HepG2 (cell line): ENCODE results near the gene PIK3R4. TPM values are rescaled to one million over a fixed set of nuclear protein-coding genes. Genes with fewer than 3 reads are reported as not detected.

Source experiments
- ATAC-seq: fragments of 200-7000 bp; cut with Tn5 transposase; 3 replicates; pipeline ENCODE4 v1.9.1; 2020; ENCODE audit warnings: mild to moderate bottlenecking, moderate library complexity
- BruUV-seq: library from RNA; stranded (reverse); fragments of 400-500 nt; replicated peaks from 2 replicates; lab custom pipeline; 2021; lab: Mats Ljungman, UMichigan
- CTCF ChIA-PET: fragments of 300-600 bp; formaldehyde crosslinking; extraction: SDS; loops from one replicate; lab custom pipeline; 2021; ENCODE audit warnings: low total read pairs, inconsistent platforms, low intra/inter-chr PET ratio; lab: Yijun Ruan, JAX
- POLR2A ChIA-PET: fragments of 350-600 bp; sonication (Branson Sonifier 250); formaldehyde crosslinking; loops from one replicate; lab custom pipeline; 2020; ENCODE audit warnings: antibody characterized with exemption, inconsistent platforms; lab: Yijun Ruan, JAX
- DNase-seq: peaks from one replicate; pipeline ENCODE4 v3.0.0-alpha.2; 2015; ENCODE audit warnings: low spot score
- FAIRE-seq: peaks from 3 replicates; lab custom pipeline; 2011; peaks lifted over from hg19 to GRCh38; lab: Jason Lieb, UNC
- H2AFZ ChIP-seq: one replicate; pipeline ENCODE4 v1.6.1; 2011; ENCODE audit warnings: low read length, inconsistent platforms
- H3K27ac ChIP-seq: fragments of 300-600 bp; 3 replicates; pipeline ENCODE4 v1.8.0; 2011; ENCODE audit warnings: mixed run types, mild to moderate bottlenecking, mixed read lengths, low read length, inconsistent platforms; ENCODE audit not compliant: insufficient read depth; ENCODE audit errors: extremely low read length
- H3K27me3 ChIP-seq, 2 experiments: fragments of 200-600 bp in 1 of 2; 2 replicates in 1 of 2; 3 replicates in 1 of 2; pipeline versions ENCODE4 v1.6.0 to v1.8.0; 2011; ENCODE audit warnings: low read length in 2 of 2, mild to moderate bottlenecking in 2 of 2, moderate library complexity in 2 of 2, inconsistent platforms in 1 of 2; ENCODE audit not compliant: insufficient read depth in 2 of 2, control insufficient read depth in 1 of 2
- H3K36me3 ChIP-seq, 2 experiments: fragments of 200-600 bp in 1 of 2; replicated peaks in 1 of 2; 2 replicates in 1 of 2; 3 replicates in 1 of 2; pipeline versions ENCODE4 v1.5.1 to v1.8.0; 2011; ENCODE audit warnings: low read length in 2 of 2, inconsistent platforms in 1 of 2; ENCODE audit not compliant: insufficient read depth in 2 of 2, control insufficient read depth in 1 of 2
- H3K4me1 ChIP-seq: 2 replicates; pipeline ENCODE4 v1.5.1; 2012; ENCODE audit warnings: low read length, inconsistent platforms; ENCODE audit not compliant: insufficient read depth
- H3K4me2 ChIP-seq: 2 replicates; pipeline ENCODE4 v1.6.0; 2011; ENCODE audit warnings: low read depth, low read length, inconsistent platforms
- H3K4me3 ChIP-seq, 3 experiments: fragments of 200-600 bp in 1 of 3; sonication (generic), shearing (Covaris generic) in 1 of 3; replicated peaks in 1 of 3; 2 replicates each; pipeline ENCODE4 v1.5.1; 2011 to 2016; ENCODE audit warnings: low read length in 3 of 3, inconsistent platforms in 2 of 3, low read depth in 2 of 3, mild to moderate bottlenecking in 2 of 3, control low read depth in 1 of 3, mixed read lengths in 1 of 3; ENCODE audit not compliant: insufficient read depth in 1 of 3
- H3K79me2 ChIP-seq: one replicate; pipeline ENCODE4 v1.6.1; 2011; ENCODE audit warnings: low read length, inconsistent platforms; ENCODE audit not compliant: insufficient read depth
- H3K9ac ChIP-seq: 2 replicates; pipeline ENCODE4 v1.6.0; 2011; ENCODE audit warnings: mild to moderate bottlenecking, low read depth, low read length, inconsistent platforms; ENCODE audit not compliant: insufficient read depth
- H3K9me3 ChIP-seq: 2 replicates; pipeline ENCODE4 v1.5.1; 2012; ENCODE audit warnings: mild to moderate bottlenecking, low read length
- H4K20me1 ChIP-seq: 2 replicates; pipeline ENCODE4 v1.6.0; 2011; ENCODE audit warnings: inconsistent platforms, mild to moderate bottlenecking, low read length, moderate library complexity; ENCODE audit not compliant: insufficient read depth
- CENPX ChIP-seq: sonication (generic); formaldehyde crosslinking; IDR thresholded peaks from 2 replicates; pipeline ENCODE4 v1.9.0; 2021; ENCODE audit warnings: mild to moderate bottlenecking, missing genetic modification reagents, moderate library complexity
- FUBP1 ChIP-seq: sonication (generic); formaldehyde crosslinking; IDR thresholded peaks from 2 replicates; pipeline ENCODE4 v1.5.1; 2020; ENCODE audit warnings: missing genetic modification reagents, mild to moderate bottlenecking, borderline replicate concordance
- NFATC3 ChIP-seq: sonication (generic); formaldehyde crosslinking; IDR thresholded peaks from 2 replicates; pipeline ENCODE4 v1.5.1; 2020; ENCODE audit warnings: mild to moderate bottlenecking, missing genetic modification reagents
- RERE ChIP-seq: IDR thresholded peaks from 2 replicates; pipeline ENCODE4 v1.6.1; 2016; ENCODE audit warnings: low read depth, missing genetic modification reagents, missing compliant biosample characterization
- REST ChIP-seq, 2 experiments: IDR thresholded peaks; 2 replicates each; pipeline ENCODE4 v1.6.1; 2011 to 2012; ENCODE audit warnings: low read length in 2 of 2, borderline replicate concordance in 1 of 2, low read depth in 1 of 2, mild to moderate bottlenecking in 1 of 2, moderate library complexity in 1 of 2
- TAF15 ChIP-seq: fragments of 200-400 bp; formaldehyde crosslinking; IDR thresholded peaks from one replicate; pipeline ENCODE4 v1.6.1; 2018; ENCODE audit warnings: mild to moderate bottlenecking, low read depth, low read length; ENCODE audit not compliant: poor library complexity, severe bottlenecking
- TBX3 ChIP-seq: fragments of 450-650 bp; IDR thresholded peaks from 2 replicates; pipeline ENCODE4 v1.6.1; 2017; ENCODE audit warnings: antibody characterized with exemption, mild to moderate bottlenecking, inconsistent platforms, borderline replicate concordance
- TCF7L2 ChIP-seq: IDR thresholded peaks from 2 replicates; pipeline ENCODE4 v1.6.1; 2011; ENCODE audit warnings: mild to moderate bottlenecking, low read depth, low read length, moderate library complexity
- ZBTB43 ChIP-seq: sonication (generic); formaldehyde crosslinking; conservative IDR thresholded peaks from 2 replicates; pipeline ENCODE4 v1.4.0; 2020; ENCODE audit warnings: missing genetic modification reagents
- ZNF878 ChIP-seq: sonication (generic); formaldehyde crosslinking; IDR thresholded peaks from 2 replicates; pipeline ENCODE4 v1.8.1; 2023; ENCODE audit warnings: mild to moderate bottlenecking, missing genetic modification reagents, moderate library complexity
- WGBS: methylation state at CpG from one replicate; pipeline ENCODE4 v1.1.6; 2017; ENCODE audit warnings: low lambda C conversion rate; 5-methylcytosine and 5-hydroxymethylcytosine counted together
- in situ Hi-C: cut with HindIII; loops from 2 replicates; pipeline ENCODE4 v1.10.0; 2017; ENCODE audit warnings: low pct_unique_long_range_greater_than_20kb; ENCODE audit not compliant: extremely low pct_ligation_motif_present
- intact Hi-C: fragments of 100-400 bp; cut with micrococcal nuclease; formaldehyde crosslinking; loops from one replicate; pipeline ENCODE4 v1.10.0; 2022; ENCODE audit not compliant: unreplicated experiment
- polyA plus RNA-seq, 8 experiments: library from polyadenylated mRNA; depleted of rRNA in 3 of 8; stranded (reverse) in 7 of 8; unstranded in 1 of 8; fragments of >200 nt; fragmentation: Illumina TruSeq in 4 of 8; extraction: Trizol in 4 of 8; gene quantifications; 2 replicates each; pipeline versions ENCODE4 v1.2.1 to v1.2.3, GENCODE V29; 2011 to 2016; ENCODE audit warnings: low read depth in 4 of 8, missing spikeins in 1 of 8, mixed read lengths in 1 of 8; ENCODE audit not compliant: insufficient read depth in 1 of 8
- total RNA-seq, 5 experiments: library from RNA; depleted of rRNA; stranded (reverse); fragments of >200 nt; fragmentation: Illumina TruSeq; extraction: Trizol; gene quantifications; 2 replicates each; pipeline ENCODE4 v1.2.3, GENCODE V29; 2016; ENCODE audit warnings: low read depth in 1 of 5

Gene PIK3R4
- total and polyA plus RNA-seq, 2 of the 13 experiments (the other 11 are each of a cell fraction or from before 2014, with no cell fraction given) = 22.4 to 26.0 TPM

GRCh38 chr3:130635285-130635684, 111.3 kb downstream of the PIK3R4 start:
- ATAC-seq (no peak), DNase-seq (no peak), FAIRE-seq (no peak)
- no peak for TF ChIP-seq TCF7L2
- TF ChIP-seq TAF15 = no peak
- TF ChIP-seq ZNF878 (CRISPR knock-in tag) = no peak
- no peak for TF ChIP-seq REST (IDR thresholded peaks at IDR 0.05; ENCODE audit: borderline replicate concordance in 1 of 2, low read depth in 1 of 2, low read length in 2 of 2)
- TF ChIP-seq TBX3 = no peak
- no peak for TF ChIP-seq NFATC3
- TF ChIP-seq FUBP1 (CRISPR knock-in tag) = no peak
- TF ChIP-seq CENPX (CRISPR knock-in tag) = no peak
- TF ChIP-seq RERE = no peak
- TF ChIP-seq ZBTB43 (CRISPR knock-in tag) = no peak
- Histone ChIP-seq H3K27me3 (no peaks in the 10 kb centered on the region), H4K20me1 (no peaks in the 10 kb centered on the region), H3K4me1 (no peaks in the 10 kb centered on the region), H3K79me2 (no peaks in the 10 kb centered on the region), H3K9ac (no peak overlapping the region), H3K4me2 (no peak overlapping the region), H3K36me3 (no peaks in the 10 kb centered on the region), H3K27ac (no peak overlapping the region), H2AFZ (no peak overlapping the region), H3K9me3 (no peaks in the 10 kb centered on the region), H3K4me3 (no peak overlapping the region)
- WGBS = 13% methylated on average over 2 of the region's 2 CpGs
- intact Hi-C loops (no loop called here), in situ Hi-C loops (no loop called here)
- no TSS peak for BruUV-seq
- CTCF ChIA-PET = no interaction called here
- POLR2A ChIA-PET = no interaction called here
